Motor neuron (in vitro differentiated cells): ENCODE results near the gene ATF7IP. TPM values are rescaled to one million over a fixed set of nuclear protein-coding genes. Genes with fewer than 3 reads are reported as not detected.
"Not testable (repeated sequence)": the region's sequence is repeated elsewhere in the genome, so short reads cannot be mapped to it uniquely, and the experiment has no call there.

Source experiments
- ATAC-seq, 8 experiments: fragments of 200-7000 bp; cut with Tn5 transposase; replicated peaks in 6 of 8; 2 replicates each; pipeline ENCODE4 v1.8.0; 2021; ENCODE audit warnings: mild to moderate bottlenecking in 8 of 8, moderate library complexity in 8 of 8
- H3K27ac ChIP-seq, 2 donors: fragments of 250-450 bp; sonication (Bioruptor Pico); 2 replicates each; pipeline ENCODE4 v1.9.0; 2021; ENCODE audit warnings: antibody characterized with exemption in 2 of 2, mild to moderate bottlenecking in 2 of 2, moderate library complexity in 1 of 2
- H3K4me1 ChIP-seq, 2 donors: fragments of 250-450 bp; sonication (Bioruptor Pico); replicated peaks in 1 of 2; 2 replicates each; pipeline ENCODE4 v1.6.1; 2021; ENCODE audit warnings: antibody characterized with exemption in 2 of 2, mild to moderate bottlenecking in 2 of 2, moderate library complexity in 1 of 2
- H3K4me3 ChIP-seq, 5 donors: fragments of 250-450 bp; sonication (Bioruptor Pico); 2 replicates each; pipeline ENCODE4 v1.9.0; 2021; ENCODE audit warnings: antibody characterized with exemption in 5 of 5, mild to moderate bottlenecking in 5 of 5, moderate library complexity in 4 of 5
- WGBS, 10 experiments: fragments of 450-650 bp; shearing (Covaris generic); methylation state at CpG; one replicate each; pipeline ENCODE4 v1.0.0; 2022; 5-methylcytosine and 5-hydroxymethylcytosine counted together
- in situ Hi-C, 9 experiments: fragments of 400-800 bp; cut with MboI; loops; one replicate each; pipeline ENCODE4 v1.15.0; 2021; ENCODE audit warnings: low sequenced_read_pairs in 9 of 9, low pct_unique_long_range_greater_than_20kb in 2 of 9; ENCODE audit not compliant: unreplicated experiment in 9 of 9
- total RNA-seq, 8 experiments: library from RNA; unstranded; fragments of 300-600 nt; gene quantifications; 2 replicates each; pipeline versions ENCODE4 v1.2.3 to v1.2.4, GENCODE V29; 2022

ATF7IP gene
- 10 to 100 TPM; 26.8 to 63.2 (median 47.2) TPM for total RNA-seq

DNA sequence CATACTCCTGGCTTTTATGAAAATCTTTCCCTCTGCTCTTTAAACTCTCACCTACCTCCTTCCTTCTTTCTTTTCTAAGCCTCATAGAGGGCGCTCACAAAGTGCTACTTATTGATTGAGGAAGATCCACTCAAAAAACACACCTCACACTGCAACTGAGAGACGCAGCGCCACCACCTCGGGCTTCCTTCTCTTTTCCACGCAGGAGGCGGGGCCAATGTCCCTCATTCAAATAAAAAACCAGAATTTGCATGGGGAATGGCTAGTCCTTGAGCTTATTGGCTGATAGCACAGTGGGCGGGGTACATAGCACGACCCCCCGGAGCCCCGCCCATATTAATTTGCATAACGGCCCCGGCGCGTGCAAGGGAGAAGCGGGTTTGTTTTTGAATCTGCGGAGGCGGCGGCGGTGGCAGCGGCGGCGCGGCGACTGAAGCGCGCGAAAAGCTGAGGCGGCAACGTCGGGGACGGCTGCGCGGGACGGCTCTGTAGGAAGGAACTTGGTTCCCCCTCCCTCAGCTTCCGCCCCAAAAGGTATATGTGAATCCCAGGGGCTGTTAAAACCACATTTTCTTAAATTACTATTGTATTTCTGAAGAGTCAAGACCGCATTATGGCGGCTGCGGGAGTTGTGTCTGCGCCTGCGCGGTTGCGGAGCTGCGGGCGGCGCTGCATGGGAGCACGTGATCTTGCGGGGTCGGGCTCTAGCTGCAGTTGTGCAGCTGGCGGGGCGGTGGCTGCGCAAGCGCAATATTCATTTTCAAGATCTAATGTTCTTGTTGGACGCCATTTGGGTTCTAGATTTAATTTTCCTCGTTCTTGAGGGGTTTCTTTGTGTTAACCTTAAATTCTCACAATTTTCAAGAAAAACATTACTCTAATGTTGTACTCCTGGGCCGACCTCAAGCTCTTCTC, at the start of gene ATF7IP:
Gene ATF7IP (plus strand): TSS at position 389 of the 915 bp plus-strand sequence. CDS start 58,234 bp downstream, outside the sequence.
- H3K27ac ChIP-seq = peak within 1 kb of the TSS; percentile 93 to 97
- H3K4me1 ChIP-seq = no peaks in the 10 kb centered on the region
- 0 to 21% (median 2%) methylated on average over 2 to 20 of the region's 55 CpGs for WGBS, 10 experiments
- in situ Hi-C loops = loop anchor here in 3 of 9 experiments (10.0 to 25.0 kb wide), 2 partner anchors 103 to 111 kb away; no protein-coding TSS in a partner anchor
- peak within 1 kb of the TSS; percentile 55 to 82 (median 68) for H3K4me3 ChIP-seq
- peak; percentile 91 to 96 (median 96) for ATAC-seq

DNA sequence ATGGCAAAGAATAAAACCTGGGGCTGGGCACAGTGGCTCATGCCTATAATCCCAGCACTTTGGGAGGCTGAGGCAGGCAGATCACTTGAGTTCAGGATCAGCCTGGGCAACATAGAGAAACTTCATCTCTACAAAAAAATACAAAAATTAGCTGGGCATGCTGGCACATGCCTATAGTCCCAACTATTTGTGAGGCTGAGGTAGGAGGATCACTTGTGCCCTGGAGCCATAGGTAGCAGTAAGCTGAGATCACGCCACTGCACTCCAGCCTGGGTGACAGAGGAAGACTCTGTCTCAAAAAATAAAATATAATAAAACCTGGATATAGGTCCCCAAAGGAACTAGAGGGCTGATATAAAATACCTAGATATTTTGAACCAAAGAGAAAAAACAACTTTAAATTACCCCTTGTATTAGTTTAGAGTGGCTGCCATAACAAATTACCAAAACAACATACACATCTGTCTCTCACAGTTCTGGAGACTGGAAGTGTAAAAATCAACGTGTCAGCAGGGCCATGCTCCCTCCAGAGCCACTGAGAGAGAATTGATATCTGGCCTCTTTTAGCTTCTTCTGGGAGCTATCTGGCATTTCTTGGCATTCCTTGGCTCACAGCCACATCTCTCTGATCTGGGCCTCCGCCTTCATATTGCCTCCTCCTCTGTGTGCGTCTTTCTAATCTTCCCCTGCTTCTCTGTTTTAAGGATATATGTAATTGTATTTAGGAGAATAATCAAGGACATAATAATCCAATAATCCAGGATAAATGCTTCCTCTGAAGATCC, 47.9 kb upstream of the ATF7IP start:
- Histone ChIP-seq H3K4me1 (no peaks in the 10 kb centered on the region), H3K27ac (no peak overlapping the region), H3K4me3 (no peak overlapping the region)
- in situ Hi-C loops = no loop called here
- peak in 2 of 8 experiments; percentile 31 to 56 for ATAC-seq
- WGBS, 10 experiments = 32 to 100% (median 52%) methylated on average over 1 to 4 of the region's 4 CpGs; no CpG with 5 or more reads in 3 of the 10 experiments

DNA sequence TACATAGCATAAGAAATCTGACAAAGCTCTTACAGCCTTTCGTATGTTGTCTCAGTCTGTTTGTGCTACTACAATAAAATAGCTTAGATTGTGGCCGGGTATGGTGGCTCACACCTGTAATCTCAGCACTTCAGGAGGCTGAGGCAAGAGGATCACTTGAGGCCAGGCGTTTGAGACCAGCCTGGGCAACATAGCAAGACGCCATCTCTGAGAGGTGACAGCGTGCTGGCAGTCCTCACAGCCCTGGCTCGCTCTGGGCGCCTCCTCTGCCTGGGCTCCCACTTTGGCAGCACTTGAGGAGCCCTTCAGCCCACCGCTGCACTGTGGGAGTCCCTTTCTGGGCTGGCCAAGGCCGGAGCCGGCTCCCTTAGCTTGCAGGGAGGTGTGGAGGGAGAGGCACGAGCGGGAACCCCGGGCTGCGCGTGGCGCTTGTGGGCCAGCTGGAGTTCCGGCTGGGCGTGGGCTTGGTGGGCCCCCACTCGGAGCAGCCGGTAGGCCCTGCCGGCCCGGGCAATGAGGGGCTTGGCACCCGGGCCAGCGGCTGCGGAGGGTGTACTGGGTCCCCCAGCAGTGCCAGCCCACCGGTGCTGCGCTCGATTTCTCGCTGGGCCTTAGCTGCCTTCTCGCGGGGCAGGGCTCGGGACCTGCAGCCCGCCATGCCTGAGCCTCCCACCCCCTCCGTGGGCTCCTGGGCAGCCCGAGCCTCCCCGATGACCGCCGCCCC, 45.6 kb upstream of the ATF7IP start:
- H3K4me1 ChIP-seq, H3K27ac ChIP-seq, in situ Hi-C loops, ATAC-seq, H3K4me3 ChIP-seq: not testable (repeated sequence)
- 67 to 100% (median 98%) methylated on average over 1 to 6 of the region's 38 CpGs; no CpG with 5 or more reads in 2 of the 10 experiments for WGBS, 10 experiments

GRCh38 chr12:14322403-14322802, 43.1 kb upstream of the ATF7IP start:
- in situ Hi-C loops = no loop called here
- Histone ChIP-seq H3K4me1 (no peaks in the 10 kb centered on the region), H3K4me3 (no peak overlapping the region), H3K27ac (no peak overlapping the region)
- ATAC-seq = no peak

GRCh38 chr12:14325716-14326343, 39.7 kb upstream of the ATF7IP start:
- 50 to 96% (median 84%) methylated on average over 1 to 8 of the region's 11 CpGs for WGBS, 10 experiments
- ATAC-seq = no peak
- no peak overlapping the region for H3K4me3 ChIP-seq
- in situ Hi-C loops = no loop called here
- no peak overlapping the region for H3K27ac ChIP-seq
- H3K4me1 ChIP-seq = no peaks in the 10 kb centered on the region

DNA sequence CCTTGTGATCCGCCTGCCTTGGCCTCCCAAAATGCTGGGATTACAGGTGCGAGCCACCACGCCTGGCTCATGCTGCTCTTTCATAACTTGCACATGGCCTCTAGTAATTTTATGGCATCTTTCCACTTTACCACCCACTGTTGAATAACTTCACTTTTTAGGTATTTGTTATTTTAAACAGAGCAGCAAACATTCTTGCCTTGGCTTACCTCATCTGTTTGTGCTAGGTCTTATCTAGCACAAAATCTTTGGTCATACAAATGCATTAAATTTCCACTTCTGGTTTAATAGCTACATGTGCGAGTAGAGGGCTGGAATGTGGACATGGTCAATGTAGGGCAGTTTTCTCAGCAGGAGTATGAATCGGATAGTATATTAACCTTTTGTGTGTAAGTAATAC, 38.8 kb upstream of the ATF7IP start:
- in situ Hi-C loops = no loop called here
- Histone ChIP-seq H3K27ac (no peak overlapping the region), H3K4me1 (no peaks in the 10 kb centered on the region), H3K4me3 (no peak overlapping the region)
- 67 to 100% (median 90%) methylated on average over 1 to 5 of the region's 5 CpGs; no CpG with 5 or more reads in 2 of the 10 experiments for WGBS, 10 experiments
- no peak for ATAC-seq

- WGBS, 10 experiments = 0 to 100% (median 48%) methylated on average over 1 of the region's 1 CpG; no CpG with 5 or more reads in 2 of the 10 experiments
- ATAC-seq = no peak
- H3K4me3 ChIP-seq = no peak overlapping the region
- H3K4me1 ChIP-seq = no peaks in the 10 kb centered on the region
- in situ Hi-C loops = no loop called here
- no peak overlapping the region for H3K27ac ChIP-seq
Observed at GRCh38 chr12:14327711-14328110, 37.8 kb upstream of the ATF7IP start.

DNA sequence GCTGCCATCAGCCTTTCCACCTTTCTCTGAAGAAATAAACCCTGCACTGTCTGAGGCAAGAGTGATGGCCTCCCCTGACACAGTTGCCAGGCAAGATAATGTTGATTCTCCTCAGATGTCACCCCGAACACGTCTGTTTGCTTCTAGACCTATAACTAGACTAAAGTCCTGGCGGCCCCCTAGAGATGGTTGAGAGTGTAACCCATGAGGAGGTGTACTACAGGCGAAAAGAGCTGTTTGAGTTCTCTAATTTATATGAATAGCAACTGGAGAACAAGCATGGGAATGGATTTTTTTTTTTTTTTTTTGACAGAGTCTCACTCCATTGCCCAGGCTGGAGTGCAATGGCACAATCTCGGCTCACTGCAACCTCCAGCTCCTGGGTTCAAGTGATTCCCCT, 33.0 kb upstream of the ATF7IP start:
- 18 to 74% (median 35%) methylated on average over 1 to 5 of the region's 5 CpGs; no CpG with 5 or more reads in 6 of the 10 experiments for WGBS, 10 experiments
- Histone ChIP-seq H3K27ac (no peak overlapping the region), H3K4me3 (no peak overlapping the region), H3K4me1 (no peaks in the 10 kb centered on the region)
- in situ Hi-C loops = no loop called here
- ATAC-seq = no peak

- no peak overlapping the region for H3K27ac ChIP-seq
- in situ Hi-C loops = no loop called here
- ATAC-seq = no peak
- H3K4me1 ChIP-seq = no peaks in the 10 kb centered on the region
- no peak overlapping the region for H3K4me3 ChIP-seq
Observed at GRCh38 chr12:14340371-14340770, 25.1 kb upstream of the ATF7IP start.

DNA sequence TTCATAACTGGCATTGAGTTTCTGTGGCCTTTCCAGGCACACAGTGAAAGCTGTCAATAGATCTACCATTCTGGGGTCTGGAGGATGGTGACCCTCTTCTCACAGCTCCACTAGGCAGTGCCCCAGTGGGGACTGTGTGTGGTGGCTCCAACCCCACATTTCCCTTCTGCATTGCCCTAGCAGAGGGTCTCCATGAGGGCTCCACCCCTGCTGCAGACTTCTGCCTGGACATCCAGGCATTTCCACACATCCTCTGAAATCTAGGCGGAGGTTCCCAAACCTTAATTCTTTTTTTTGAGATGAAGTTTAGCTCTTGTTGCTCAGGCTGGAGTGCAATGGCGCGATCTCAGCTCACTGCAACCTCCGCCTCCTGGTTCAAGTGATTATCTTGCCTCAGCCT, 14.0 kb upstream of the ATF7IP start:
- in situ Hi-C loops = loop anchor here in 1 of 9 experiments (25.0 kb wide), 1 partner anchor 89 kb away; no protein-coding TSS in a partner anchor
- ATAC-seq, H3K4me3 ChIP-seq, H3K4me1 ChIP-seq, H3K27ac ChIP-seq: not testable (repeated sequence)
- 60 to 100% (median 100%) methylated on average over 1 to 3 of the region's 4 CpGs; no CpG with 5 or more reads in 5 of the 10 experiments for WGBS, 10 experiments

GRCh38 chr12:14352066-14352465, 13.4 kb upstream of the ATF7IP start:
- in situ Hi-C loops = loop anchor here in 1 of 9 experiments (25.0 kb wide), 1 partner anchor 90 kb away; no protein-coding TSS in a partner anchor
- not testable (repeated sequence) for H3K27ac ChIP-seq, H3K4me1 ChIP-seq, H3K4me3 ChIP-seq
- WGBS, 10 experiments = 40 to 100% (median 80%) methylated on average over 1 of the region's 1 CpG; no CpG with 5 or more reads in 5 of the 10 experiments
- ATAC-seq = peak in 2 of 8 experiments; percentile 33 to 65

- not testable (repeated sequence) for H3K4me3 ChIP-seq, ATAC-seq, H3K27ac ChIP-seq, H3K4me1 ChIP-seq
- no CpG with 5 or more reads among the region's 28 CpGs for WGBS, 10 experiments
- in situ Hi-C loops = loop anchor here in 1 of 9 experiments (25.0 kb wide), 1 partner anchor 92 kb away; no protein-coding TSS in a partner anchor
Observed at GRCh38 chr12:14354665-14355064, 10.8 kb upstream of the ATF7IP start.
